ENCODE data around the gene SOX13. TPM values are rescaled to one million over a fixed set of nuclear protein-coding genes. Genes with fewer than 3 reads are reported as not detected.

Gene SOX13
- total RNA-seq, 6 experiments from 2014 or later: 9.9 to 13.5 (median 11.1) TPM

DNA sequence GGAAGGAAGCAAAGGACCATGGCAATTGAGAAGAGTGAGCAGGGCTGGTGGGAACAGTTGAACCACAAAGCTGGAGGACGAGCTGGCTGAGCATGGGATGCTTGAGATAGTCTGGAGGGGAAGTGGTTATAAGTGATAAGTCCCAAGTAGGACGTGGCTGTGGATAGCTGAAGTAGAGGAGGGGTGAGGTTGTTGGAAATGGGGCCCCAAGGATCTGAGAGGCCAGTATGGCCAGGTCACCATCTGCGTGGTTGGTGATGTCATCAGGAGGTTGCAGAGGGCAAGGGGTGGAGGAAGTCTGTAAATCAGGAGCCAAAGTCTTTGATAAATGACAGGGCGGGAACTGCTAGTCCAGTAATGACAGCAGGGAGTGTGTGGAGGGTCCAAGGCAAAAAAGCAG is 104.2 kb downstream of the SOX13 start:
- H3K9me3 Mint-ChIP-seq: no peaks in the 10 kb centered on the region
- H3K36me3 Mint-ChIP-seq (ENCODE audit: low read depth): no peaks in the 10 kb centered on the region
- TF ChIP-seq, protein P1, sequence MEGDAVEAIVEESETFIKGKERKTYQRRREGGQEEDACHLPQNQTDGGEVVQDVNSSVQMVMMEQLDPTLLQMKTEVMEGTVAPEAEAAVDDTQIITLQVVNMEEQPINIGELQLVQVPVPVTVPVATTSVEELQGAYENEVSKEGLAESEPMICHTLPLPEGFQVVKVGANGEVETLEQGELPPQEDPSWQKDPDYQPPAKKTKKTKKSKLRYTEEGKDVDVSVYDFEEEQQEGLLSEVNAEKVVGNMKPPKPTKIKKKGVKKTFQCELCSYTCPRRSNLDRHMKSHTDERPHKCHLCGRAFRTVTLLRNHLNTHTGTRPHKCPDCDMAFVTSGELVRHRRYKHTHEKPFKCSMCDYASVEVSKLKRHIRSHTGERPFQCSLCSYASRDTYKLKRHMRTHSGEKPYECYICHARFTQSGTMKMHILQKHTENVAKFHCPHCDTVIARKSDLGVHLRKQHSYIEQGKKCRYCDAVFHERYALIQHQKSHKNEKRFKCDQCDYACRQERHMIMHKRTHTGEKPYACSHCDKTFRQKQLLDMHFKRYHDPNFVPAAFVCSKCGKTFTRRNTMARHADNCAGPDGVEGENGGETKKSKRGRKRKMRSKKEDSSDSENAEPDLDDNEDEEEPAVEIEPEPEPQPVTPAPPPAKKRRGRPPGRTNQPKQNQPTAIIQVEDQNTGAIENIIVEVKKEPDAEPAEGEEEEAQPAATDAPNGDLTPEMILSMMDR (IDR thresholded peaks at IDR 0.05): no peak
- no peak overlapping the region for H3K27ac Mint-ChIP-seq
- no peak for DNase-seq
- peaks cover 15% of the 10 kb centered on the region for H3K4me1 Mint-ChIP-seq (ENCODE audit: low read depth)
- no peak overlapping the region for H3K4me3 Mint-ChIP-seq
- H3K27me3 Mint-ChIP-seq (ENCODE audit: insufficient read depth): peaks cover 2% of the 10 kb centered on the region

Other genes with a start within 250 kb of the SOX13 start
- 100 to 1,000 TPM; 154 to 186 (median 163) TPM for gene SNRPE, start 211.5 kb upstream of the SOX13 start, total RNA-seq (2021; fragmentation: NEBNext Ultra II Directional; extraction: Animal tissue kit (Norgen Biotek cat#: 25700))
- gene ETNK2, start 78.9 kb downstream of the SOX13 start, total RNA-seq (2021; fragmentation: NEBNext Ultra II Directional; extraction: Animal tissue kit (Norgen Biotek cat#: 25700)): 1 to 10 TPM; 3.1 to 6.3 (median 3.9) TPM
- gene REN, start 93.2 kb downstream of the SOX13 start, total RNA-seq (2021; fragmentation: NEBNext Ultra II Directional; extraction: Animal tissue kit (Norgen Biotek cat#: 25700)): under 1 TPM in 5 of 6 experiments, not detected in 1; 0.17 to 0.39 (median 0.34) TPM
- 1 to 10 TPM; 2.6 to 4.3 (median 3.6) TPM for gene KISS1, start 123.4 kb downstream of the SOX13 start, total RNA-seq (2021; fragmentation: NEBNext Ultra II Directional; extraction: Animal tissue kit (Norgen Biotek cat#: 25700))
- gene GOLT1A, start 140.9 kb downstream of the SOX13 start, total RNA-seq (2021; fragmentation: NEBNext Ultra II Directional; extraction: Animal tissue kit (Norgen Biotek cat#: 25700)): not detected